ENCODE results near the gene IL9. TPM values are rescaled to one million over a fixed set of nuclear protein-coding genes. Genes with fewer than 3 reads are reported as not detected.

The IL9 gene
- total and polyA plus RNA-seq, 2 of the 13 experiments (the other 11 are each of a cell fraction or from before 2014, with no cell fraction given) = not detected

GRCh38 chr5:135876146-135876545 is 19.5 kb downstream of the IL9 start:
- no peak overlapping the region for H3K9ac ChIP-seq (ENCODE audit: insufficient read depth, low read depth, low read length)
- POLR2A ChIA-PET = no interaction called here
- H3K4me3 ChIP-seq (replicated peaks in 1 of 3; ENCODE audit: insufficient read depth in 1 of 3, low read depth in 2 of 3, low read length in 3 of 3) = no peak overlapping the region
- FAIRE-seq (no peak), DNase-seq (ENCODE audit: low spot score) (no peak), ATAC-seq (no peak)
- CTCF ChIA-PET (ENCODE audit: low intra/inter-chr PET ratio, low total read pairs) = no interaction called here
- 0 out of 5 replicates have a peak, but pooled peaks cover 0 to 2% of the 10 kb centered on the region in 2 experiments for H3K27me3 ChIP-seq (ENCODE audit: control insufficient read depth in 1 of 2, insufficient read depth in 2 of 2, low read length in 2 of 2)
- no peak overlapping the region for H3K4me2 ChIP-seq (ENCODE audit: low read depth, low read length)
- no peaks in the 10 kb centered on the region for H3K79me2 ChIP-seq (ENCODE audit: insufficient read depth, low read length)
- intact Hi-C loops (cut with micrococcal nuclease; ENCODE audit: unreplicated experiment) = no loop called here
- H2AFZ ChIP-seq (ENCODE audit: low read length) = no peak overlapping the region
- no peak overlapping the region for H3K27ac ChIP-seq (ENCODE audit: extremely low read length, insufficient read depth, low read length)
- BruUV-seq (replicated peaks) = no TSS peak
- 28% methylated on average over 5 of the region's 5 CpGs for WGBS (ENCODE audit: low lambda C conversion rate)
- no peaks in the 10 kb centered on the region for H4K20me1 ChIP-seq (ENCODE audit: insufficient read depth, low read length)
- no peaks in the 10 kb centered on the region for H3K36me3 ChIP-seq (replicated peaks in 1 of 2; ENCODE audit: control insufficient read depth in 1 of 2, insufficient read depth in 2 of 2, low read length in 2 of 2)
- no peaks in the 10 kb centered on the region for H3K9me3 ChIP-seq (ENCODE audit: low read length)
- peaks cover 21% of the 10 kb centered on the region for H3K4me1 ChIP-seq (ENCODE audit: insufficient read depth, low read length)
- TF ChIP-seq, protein P1, sequence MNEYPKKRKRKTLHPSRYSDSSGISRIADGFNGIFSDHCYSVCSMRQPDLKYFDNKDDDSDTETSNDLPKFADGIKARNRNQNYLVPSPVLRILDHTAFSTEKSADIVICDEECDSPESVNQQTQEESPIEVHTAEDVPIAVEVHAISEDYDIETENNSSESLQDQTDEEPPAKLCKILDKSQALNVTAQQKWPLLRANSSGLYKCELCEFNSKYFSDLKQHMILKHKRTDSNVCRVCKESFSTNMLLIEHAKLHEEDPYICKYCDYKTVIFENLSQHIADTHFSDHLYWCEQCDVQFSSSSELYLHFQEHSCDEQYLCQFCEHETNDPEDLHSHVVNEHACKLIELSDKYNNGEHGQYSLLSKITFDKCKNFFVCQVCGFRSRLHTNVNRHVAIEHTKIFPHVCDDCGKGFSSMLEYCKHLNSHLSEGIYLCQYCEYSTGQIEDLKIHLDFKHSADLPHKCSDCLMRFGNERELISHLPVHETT (CRISPR knock-in tag; conservative IDR thresholded peaks at IDR 0.05) = no peak
- TF ChIP-seq TEAD2 (CRISPR knock-in tag; IDR thresholded peaks at IDR 0.05) (no peak), MXD3 (CRISPR knock-in tag; IDR thresholded peaks at IDR 0.05) (no peak), ZBTB43 (CRISPR knock-in tag; conservative IDR thresholded peaks at IDR 0.05) (no peak), GATA4 (IDR thresholded peaks at IDR 0.05; ENCODE audit: borderline replicate concordance, low read depth) (no peak), ZNF296 (CRISPR knock-in tag; conservative IDR thresholded peaks at IDR 0.05) (no peak), RNF219 (CRISPR knock-in tag; IDR thresholded peaks at IDR 0.05) (no peak), SATB2 (CRISPR knock-in tag; IDR thresholded peaks at IDR 0.05) (no peak), YEATS2 (CRISPR knock-in tag; IDR thresholded peaks at IDR 0.05; ENCODE audit: borderline replicate concordance) (no peak), DRAP1 (CRISPR knock-in tag; IDR thresholded peaks at IDR 0.05) (no peak), SALL1 (CRISPR knock-in tag; IDR thresholded peaks at IDR 0.05) (no peak)
- in situ Hi-C loops (cut with HindIII; ENCODE audit: extremely low pct_ligation_motif_present, low pct_unique_long_range_greater_than_20kb) = no loop called here
